GM23248 (cell line): Measurements from ENCODE around the gene AMELY.

ENCODE experiments used
- EZH2 ChIP-seq: fragments of 200-600 bp; sonication (generic); IDR thresholded peaks from 2 replicates; pipeline ENCODE4 v1.6.1; 2018; ENCODE audit warnings: antibody characterized with exemption, mild to moderate bottlenecking; ENCODE audit not compliant: insufficient read depth, poor library complexity, severe bottlenecking
- EZH2phosphoT487 ChIP-seq: fragments of 200-600 bp; sonication (generic); IDR thresholded peaks from 2 replicates; pipeline ENCODE4 v1.6.1; 2018; ENCODE audit warnings: antibody characterized with exemption, moderate library complexity, mild to moderate bottlenecking, low read depth; ENCODE audit not compliant: insufficient read depth

DNA sequence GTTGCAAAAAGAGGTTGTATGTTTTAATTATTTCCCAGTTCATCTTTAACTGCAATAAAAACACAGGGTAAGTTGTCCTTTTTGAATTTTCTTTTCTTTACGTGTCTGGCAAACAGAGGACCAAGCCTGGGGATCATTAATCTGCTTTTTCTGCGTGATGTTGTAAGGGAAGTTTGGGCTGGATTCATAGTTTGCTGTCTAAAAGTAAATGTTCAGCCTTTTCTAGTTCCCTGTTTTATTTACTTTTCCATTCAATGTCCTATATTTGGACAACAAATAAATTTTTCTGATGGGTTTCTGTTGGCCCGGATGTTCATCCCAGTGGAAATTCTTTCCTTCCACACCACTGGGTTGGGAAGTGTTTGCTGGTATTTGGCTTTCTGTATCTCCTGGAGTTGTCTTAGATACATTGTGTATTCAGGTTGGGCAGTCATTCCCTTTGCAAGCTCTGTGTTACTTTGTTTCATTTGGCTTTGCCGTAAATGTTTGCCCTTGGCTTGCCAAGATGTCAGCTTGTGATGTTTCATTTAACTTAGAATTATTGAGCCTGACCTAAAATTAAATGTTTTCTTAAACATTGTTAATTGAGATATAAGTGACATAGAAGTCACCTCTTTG, 20.3 kb upstream of the AMELY start:
- TF ChIP-seq EZH2 (no peak), EZH2phosphoT487 (no peak)
